ENCODE measurements around the gene FXYD6. TPM values are rescaled to one million over a fixed set of nuclear protein-coding genes. Genes with fewer than 3 reads are reported as not detected.

FXYD6 gene
- total and polyA plus RNA-seq, 9 of the 15 experiments (the other 6 are each of a cell fraction or from before 2014, with no cell fraction given), result 0.07 to 0.35 TPM; not detected in 7

- 0 out of 2 replicates have a peak, but pooled peaks have one; percentile 79 for TF ChIP-seq RREB1 (CRISPR knock-in tag; IDR thresholded peaks at IDR 0.05)
- TF ChIP-seq HNRNPL (IDR thresholded peaks at IDR 0.05; ENCODE audit: low read depth, low read length), result no peak
- no peak for TF ChIP-seq BRF1 (IDR thresholded peaks at IDR 0.05; ENCODE audit: borderline replicate concordance, extremely low read depth, insufficient read length)
- no peak for TF ChIP-seq CUX1 (CRISPR knock-in tag; IDR thresholded peaks at IDR 0.05)
- no peak for TF ChIP-seq NFXL1 (CRISPR knock-in tag; IDR thresholded peaks at IDR 0.05)
- TF ChIP-seq HNRNPK (IDR thresholded peaks at IDR 0.05; ENCODE audit: low read depth, low read length, poor library complexity, severe bottlenecking), result no peak
- no peak for TF ChIP-seq STAT5B (CRISPR knock-in tag; IDR thresholded peaks at IDR 0.05)
- peak; percentile 95 for TF ChIP-seq PKNOX1 (IDR thresholded peaks at IDR 0.05)
- peak; percentile 97 for TF ChIP-seq JUND (IDR thresholded peaks at IDR 0.05; ENCODE audit: borderline replicate concordance, low read depth, low read length)
- peak; percentile 96; the same call in 2 of the 3 replicates for TF ChIP-seq JUND (tag; IDR thresholded peaks at IDR 0.05; ENCODE audit: borderline replicate concordance, low read depth, low read length)
These were observed 31.0 kb upstream of the FXYD6 start (continued) for GRCh38 chr11:117907276-117908108.

Data from K562 (cell line).